Stimulated activated naive CD4-positive, alpha-beta T cell (primary cell): ENCODE data around the gene OR10H1.
A peak's percentile ranks its signal among the peaks of the same experiment; 100 is the strongest.
"Not testable (repeated sequence)": the region's sequence is repeated elsewhere in the genome, so short reads cannot be mapped to it uniquely, and the experiment has no call there.

ENCODE experiments used
- DNase-seq, 6 experiments: peaks; one replicate each; lab custom pipeline; 2025; lab: John Stamatoyannopoulos, UW

OR10H1 gene

GRCh38 chr19:15828611-15829305 lies 13.3 kb upstream of the OR10H1 start:
- DNase-seq = not testable (repeated sequence)

- no peak for DNase-seq
These were observed 12.7 kb upstream of the OR10H1 start for GRCh38 chr19:15828121-15828610.

- DNase-seq = no peak
These were observed 10.3 kb upstream of the OR10H1 start for GRCh38 chr19:15825753-15826152.

GRCh38 chr19:15820646-15821045 lies 5.2 kb upstream of the OR10H1 start:
- no peak for DNase-seq

GRCh38 chr19:15813916-15814315 lies 1.5 kb downstream of the OR10H1 start:
- DNase-seq = no peak

- peak in 5 of 6 experiments; percentile 5 to 66 (median 40) for DNase-seq
These were observed 3.3 kb downstream of the OR10H1 start for GRCh38 chr19:15812060-15812722.

- DNase-seq = no peak
These were observed 4.0 kb downstream of the OR10H1 start for GRCh38 chr19:15811476-15811875.

- DNase-seq = no peak
These were observed 5.1 kb downstream of the OR10H1 start for GRCh38 chr19:15810335-15810734.

- not testable (repeated sequence) for DNase-seq
These were observed 21.2 kb downstream of the OR10H1 start for GRCh38 chr19:15794279-15794678.

GRCh38 chr19:15790096-15790495 lies 25.4 kb downstream of the OR10H1 start:
- DNase-seq = no peak

GRCh38 chr19:15788594-15789270 lies 26.7 kb downstream of the OR10H1 start:
- no peak for DNase-seq

- DNase-seq = no peak
These were observed 27.8 kb downstream of the OR10H1 start, which contains the start of gene OR10H5 for GRCh38 chr19:15787611-15788155. Gene OR10H5, plus strand, starts transcription at chr19:15787661. Its CDS starts 6,388 bp downstream, at chr19:15794049.

GRCh38 chr19:15782896-15783295 lies 32.6 kb downstream of the OR10H1 start:
- not testable (repeated sequence) for DNase-seq

GRCh38 chr19:15782211-15782610 lies 33.3 kb downstream of the OR10H1 start:
- DNase-seq = no peak

GRCh38 chr19:15781661-15782060 lies 33.8 kb downstream of the OR10H1 start:
- DNase-seq = no peak

GRCh38 chr19:15780610-15781418 lies 34.6 kb downstream of the OR10H1 start:
- DNase-seq = peak in 1 of 6 experiments; percentile 4

- no peak for DNase-seq
These were observed 35.5 kb downstream of the OR10H1 start for GRCh38 chr19:15779756-15780476.

- no peak for DNase-seq
These were observed 38.2 kb downstream of the OR10H1 start for GRCh38 chr19:15776991-15777970.

- DNase-seq = no peak
These were observed 39.2 kb downstream of the OR10H1 start for GRCh38 chr19:15776264-15776663.

- no peak for DNase-seq
These were observed 40.2 kb downstream of the OR10H1 start for GRCh38 chr19:15775249-15775648.
